Measurements from ENCODE around the gene RUNDC1. TPM values are rescaled to one million over a fixed set of nuclear protein-coding genes. Genes with fewer than 3 reads are reported as not detected.

The RUNDC1 gene
- polyA plus RNA-seq, 1 donor (not counting 4 experiments of a cell fraction or from before 2014, with no cell fraction given), result 11.1 TPM

- DNase-seq (ENCODE audit: low read depth, low spot score) (no peak), FAIRE-seq (no peak)
- Histone ChIP-seq H3K27me3 (ENCODE audit: control insufficient read depth, extremely low read depth, insufficient read depth, low read length) (no peaks in the 10 kb centered on the region), H3K9me1 (ENCODE audit: control insufficient read depth, extremely low read depth, insufficient read depth, low read length) (no peaks in the 10 kb centered on the region), H3K4me1 (ENCODE audit: control insufficient read depth, extremely low read depth, insufficient read depth, low read length) (no peaks in the 10 kb centered on the region), H3K4me2 (ENCODE audit: control insufficient read depth, extremely low read depth, insufficient read depth, low read depth, low read length) (no peak overlapping the region), H3K9ac (ENCODE audit: control insufficient read depth, extremely low read depth, insufficient read depth, low read length) (no peak overlapping the region), H3K79me2 (ENCODE audit: control insufficient read depth, insufficient read depth, low read length) (no peaks in the 10 kb centered on the region), H3K36me3 (ENCODE audit: control insufficient read depth in 2 of 2, extremely low read depth in 1 of 2, insufficient read depth in 2 of 2, low read length in 2 of 2) (no peaks in the 10 kb centered on the region), H3K27ac (ENCODE audit: control insufficient read depth, insufficient read depth, low read length) (no peak overlapping the region), H2AFZ (ENCODE audit: control insufficient read depth, low read length) (no peak overlapping the region), H4K20me1 (ENCODE audit: control insufficient read depth, extremely low read depth, insufficient read depth, low read length) (no peaks in the 10 kb centered on the region), H3K4me3 (ENCODE audit: control insufficient read depth in 2 of 3, extremely low read depth in 1 of 3, insufficient read depth in 2 of 3, low read depth in 1 of 3, low read length in 3 of 3) (no peak overlapping the region), H3K9me3 (ENCODE audit: control insufficient read depth, low read depth, low read length) (no peaks in the 10 kb centered on the region)
- TF ChIP-seq, protein P1, sequence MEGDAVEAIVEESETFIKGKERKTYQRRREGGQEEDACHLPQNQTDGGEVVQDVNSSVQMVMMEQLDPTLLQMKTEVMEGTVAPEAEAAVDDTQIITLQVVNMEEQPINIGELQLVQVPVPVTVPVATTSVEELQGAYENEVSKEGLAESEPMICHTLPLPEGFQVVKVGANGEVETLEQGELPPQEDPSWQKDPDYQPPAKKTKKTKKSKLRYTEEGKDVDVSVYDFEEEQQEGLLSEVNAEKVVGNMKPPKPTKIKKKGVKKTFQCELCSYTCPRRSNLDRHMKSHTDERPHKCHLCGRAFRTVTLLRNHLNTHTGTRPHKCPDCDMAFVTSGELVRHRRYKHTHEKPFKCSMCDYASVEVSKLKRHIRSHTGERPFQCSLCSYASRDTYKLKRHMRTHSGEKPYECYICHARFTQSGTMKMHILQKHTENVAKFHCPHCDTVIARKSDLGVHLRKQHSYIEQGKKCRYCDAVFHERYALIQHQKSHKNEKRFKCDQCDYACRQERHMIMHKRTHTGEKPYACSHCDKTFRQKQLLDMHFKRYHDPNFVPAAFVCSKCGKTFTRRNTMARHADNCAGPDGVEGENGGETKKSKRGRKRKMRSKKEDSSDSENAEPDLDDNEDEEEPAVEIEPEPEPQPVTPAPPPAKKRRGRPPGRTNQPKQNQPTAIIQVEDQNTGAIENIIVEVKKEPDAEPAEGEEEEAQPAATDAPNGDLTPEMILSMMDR (optimal IDR thresholded peaks at IDR 0.05 in 1 of 3, IDR thresholded peaks at IDR 0.05 in 1 of 3, conservative IDR thresholded peaks at IDR 0.05 in 1 of 3; ENCODE audit: extremely low read depth in 1 of 3, insufficient read depth in 2 of 3, low read length in 3 of 3), result no peak
- no peak for TF ChIP-seq EZH2 (IDR thresholded peaks at IDR 0.05; ENCODE audit: low read length)
- dilution Hi-C loops (cut with MboI; ENCODE audit: extremely low pct_ligation_motif_present, low sequenced_read_pairs), result no loop called here
Measured at GRCh38 chr17:43034894-43035293, 54.5 kb downstream of the RUNDC1 start.

GRCh38 chr17:43039646-43040045 lies 59.3 kb downstream of the RUNDC1 start:
- Histone ChIP-seq H2AFZ (ENCODE audit: control insufficient read depth, low read length) (no peak overlapping the region), H3K9me3 (ENCODE audit: control insufficient read depth, low read depth, low read length) (no peaks in the 10 kb centered on the region), H3K4me1 (ENCODE audit: control insufficient read depth, extremely low read depth, insufficient read depth, low read length) (no peaks in the 10 kb centered on the region), H3K9ac (ENCODE audit: control insufficient read depth, extremely low read depth, insufficient read depth, low read length) (no peak overlapping the region), H3K36me3 (ENCODE audit: control insufficient read depth in 2 of 2, extremely low read depth in 1 of 2, insufficient read depth in 2 of 2, low read length in 2 of 2) (peaks cover 0 to 6% of the 10 kb centered on the region in 2 experiments), H3K4me2 (ENCODE audit: control insufficient read depth, extremely low read depth, insufficient read depth, low read depth, low read length) (no peak overlapping the region), H3K79me2 (ENCODE audit: control insufficient read depth, insufficient read depth, low read length) (no peaks in the 10 kb centered on the region), H3K9me1 (ENCODE audit: control insufficient read depth, extremely low read depth, insufficient read depth, low read length) (no peaks in the 10 kb centered on the region), H3K4me3 (ENCODE audit: control insufficient read depth in 2 of 3, extremely low read depth in 1 of 3, insufficient read depth in 2 of 3, low read depth in 1 of 3, low read length in 3 of 3) (no peak overlapping the region), H4K20me1 (ENCODE audit: control insufficient read depth, extremely low read depth, insufficient read depth, low read length) (no peaks in the 10 kb centered on the region), H3K27me3 (ENCODE audit: control insufficient read depth, extremely low read depth, insufficient read depth, low read length) (no peaks in the 10 kb centered on the region), H3K27ac (ENCODE audit: control insufficient read depth, insufficient read depth, low read length) (no peak overlapping the region)
- dilution Hi-C loops (cut with MboI; ENCODE audit: extremely low pct_ligation_motif_present, low sequenced_read_pairs), result no loop called here
- FAIRE-seq (no peak), DNase-seq (ENCODE audit: low read depth, low spot score) (no peak)
- no peak for TF ChIP-seq EZH2 (IDR thresholded peaks at IDR 0.05; ENCODE audit: low read length)
- TF ChIP-seq, protein P1 (optimal IDR thresholded peaks at IDR 0.05 in 1 of 3, IDR thresholded peaks at IDR 0.05 in 1 of 3, conservative IDR thresholded peaks at IDR 0.05 in 1 of 3; ENCODE audit: extremely low read depth in 1 of 3, insufficient read depth in 2 of 3, low read length in 3 of 3), result no peak

Data from keratinocyte (primary cell).